ENCODE data around the gene ALPP. TPM values are rescaled to one million over a fixed set of nuclear protein-coding genes. Genes with fewer than 3 reads are reported as not detected.
"Not testable (repeated sequence)": the region's sequence is repeated elsewhere in the genome, so short reads cannot be mapped to it uniquely, and the experiment has no call there.

The ALPP gene
- total RNA-seq, 1 experiment from 2014 or later: 0.20 TPM

GRCh38 chr2:232377841-232378734 is 463 bp upstream of the ALPP start:
- no peak overlapping the region for H2BK20ac ChIP-seq (ENCODE audit: low read depth, low read length, poor library complexity, severe bottlenecking)
- no peak overlapping the region for H3K56ac ChIP-seq (ENCODE audit: insufficient read length, low read depth, low read length)
- H3K27ac ChIP-seq (ENCODE audit: insufficient read length, low read depth, low read length): no peak overlapping the region
- peaks cover 25 to 37% of the 10 kb centered on the region in 2 experiments for H3K4me1 Mint-ChIP-seq
- no peak overlapping the region for H2AK5ac ChIP-seq (ENCODE audit: insufficient read length, low read length)
- no peak for DNase-seq
- 0 out of 2 replicates have a peak overlapping the region, but pooled peaks have one; percentile 48 for H3K14ac ChIP-seq (ENCODE audit: insufficient read depth, low read length)
- H3K4me2 ChIP-seq (ENCODE audit: insufficient read depth, insufficient read length, low read length): no peak overlapping the region
- no peaks in the 10 kb centered on the region for H4K20me1 ChIP-seq (ENCODE audit: control insufficient read depth, insufficient read depth, insufficient read length)
- no peaks in the 10 kb centered on the region for H3K27me3 ChIP-seq (ENCODE audit: insufficient read depth, low read length)
- no peak overlapping the region for H3K9ac ChIP-seq (ENCODE audit: extremely low read depth, insufficient read length, low read length)
- H4K8ac ChIP-seq (replicated peaks; ENCODE audit: insufficient read length, low read depth, low read length): no peak overlapping the region
- no peak overlapping the region for H3K27ac Mint-ChIP-seq
- WGBS (ENCODE audit: extremely low coverage, insufficient read length, low lambda C conversion rate): no CpG with 5 or more reads among the region's 17 CpGs
- no peak overlapping the region for H2BK5ac ChIP-seq (ENCODE audit: insufficient read length, low read length)
- H3K4ac ChIP-seq (ENCODE audit: low read depth, low read length): no peak overlapping the region
- H3T11ph ChIP-seq (ENCODE audit: low read length): no peak overlapping the region
- no peaks in the 10 kb centered on the region for H3K9me3 Mint-ChIP-seq
- no peaks in the 10 kb centered on the region for H3K79me1 ChIP-seq (ENCODE audit: insufficient read depth, low read depth, low read length, poor library complexity, severe bottlenecking)
- H2BK15ac ChIP-seq (ENCODE audit: low read depth, low read length): no peak overlapping the region
- no peak for TF ChIP-seq CTCF (conservative IDR thresholded peaks at IDR 0.05)
- no peak overlapping the region for H4K91ac ChIP-seq (ENCODE audit: insufficient read length, low read depth, low read length)
- no peak overlapping the region for H3K4me3 Mint-ChIP-seq
- 0 out of 7 replicates have a peak, but pooled peaks cover 0 to 2% (median 0%) of the 10 kb centered on the region in 3 experiments for H3K36me3 Mint-ChIP-seq (ENCODE audit: insufficient read depth in 1 of 3, low read depth in 3 of 3)
- H3K23me2 ChIP-seq (ENCODE audit: insufficient read length, low read depth, low read length, poor library complexity, severe bottlenecking): no peaks in the 10 kb centered on the region
- H3K18ac ChIP-seq (ENCODE audit: insufficient read length, low read depth, low read length): no peak overlapping the region
- no peak overlapping the region for H2BK120ac ChIP-seq (ENCODE audit: low read depth, low read length, poor library complexity, severe bottlenecking)
- H4K5ac ChIP-seq (ENCODE audit: insufficient read length, low read depth, low read length): no peak overlapping the region
- H3K79me2 ChIP-seq (ENCODE audit: insufficient read depth, low read length): no peaks in the 10 kb centered on the region
- H3K27me3 Mint-ChIP-seq (ENCODE audit: low read depth): peaks cover 17% of the 10 kb centered on the region
- peak overlapping the region; percentile 33 for H2BK12ac ChIP-seq (ENCODE audit: insufficient read length, low read depth, low read length)
- H3K23ac ChIP-seq (ENCODE audit: insufficient read length, low read depth, low read length): no peak overlapping the region
- H2AFZ ChIP-seq (ENCODE audit: low read length): no peak overlapping the region
- H3K4me1 ChIP-seq (ENCODE audit: insufficient read depth, low read length): peaks cover 2% of the 10 kb centered on the region; the same call in 1 of the 2 replicates
- no peaks in the 10 kb centered on the region for H3K9me3 ChIP-seq (ENCODE audit: control insufficient read depth, low read depth, low read length)

- WGBS (ENCODE audit: extremely low coverage, insufficient read length, low lambda C conversion rate): no CpG with 5 or more reads among the region's 41 CpGs
- not testable (repeated sequence) for H3K9me3 Mint-ChIP-seq; H3K4me2 ChIP-seq (ENCODE audit: insufficient read depth, insufficient read length, low read length); H3K27me3 ChIP-seq (ENCODE audit: insufficient read depth, low read length); H3K4me3 Mint-ChIP-seq; H3K27ac ChIP-seq (ENCODE audit: insufficient read length, low read depth, low read length); H3K56ac ChIP-seq (ENCODE audit: insufficient read length, low read depth, low read length); H3T11ph ChIP-seq (ENCODE audit: low read length); H4K8ac ChIP-seq (replicated peaks; ENCODE audit: insufficient read length, low read depth, low read length); H2BK120ac ChIP-seq (ENCODE audit: low read depth, low read length, poor library complexity, severe bottlenecking); H3K79me1 ChIP-seq (ENCODE audit: insufficient read depth, low read depth, low read length, poor library complexity, severe bottlenecking); H4K5ac ChIP-seq (ENCODE audit: insufficient read length, low read depth, low read length); H3K18ac ChIP-seq (ENCODE audit: insufficient read length, low read depth, low read length); H3K23me2 ChIP-seq (ENCODE audit: insufficient read length, low read depth, low read length, poor library complexity, severe bottlenecking); H3K9me3 ChIP-seq (ENCODE audit: control insufficient read depth, low read depth, low read length); H4K20me1 ChIP-seq (ENCODE audit: control insufficient read depth, insufficient read depth, insufficient read length); H3K4ac ChIP-seq (ENCODE audit: low read depth, low read length); H2BK20ac ChIP-seq (ENCODE audit: low read depth, low read length, poor library complexity, severe bottlenecking); H3K79me2 ChIP-seq (ENCODE audit: insufficient read depth, low read length); H2BK12ac ChIP-seq (ENCODE audit: insufficient read length, low read depth, low read length); H2AK5ac ChIP-seq (ENCODE audit: insufficient read length, low read length); H3K14ac ChIP-seq (ENCODE audit: insufficient read depth, low read length); H2BK15ac ChIP-seq (ENCODE audit: low read depth, low read length); H3K27ac Mint-ChIP-seq; H3K9ac ChIP-seq (ENCODE audit: extremely low read depth, insufficient read length, low read length); H3K23ac ChIP-seq (ENCODE audit: insufficient read length, low read depth, low read length); DNase-seq; H2AFZ ChIP-seq (ENCODE audit: low read length); H2BK5ac ChIP-seq (ENCODE audit: insufficient read length, low read length); H3K4me1 ChIP-seq (ENCODE audit: insufficient read depth, low read length); H3K36me3 Mint-ChIP-seq (ENCODE audit: insufficient read depth in 1 of 3, low read depth in 3 of 3); H4K91ac ChIP-seq (ENCODE audit: insufficient read length, low read depth, low read length)
- Mint-ChIP-seq H3K27me3 (ENCODE audit: low read depth) (peaks cover 35% of the 10 kb centered on the region), H3K4me1 (peaks cover 15 to 29% of the 10 kb centered on the region in 2 experiments)
Observed at GRCh38 chr2:232379610-232380590, 1.3 kb downstream of the ALPP start.

Data from H9 (cell line).